Neuronal stem cell (in vitro differentiated cells): Measurements from ENCODE around the gene CSF2.

Experiments
- DNase-seq: peaks from one replicate; pipeline ENCODE4 v3.0.0-alpha.2; 2013; ENCODE audit warnings: low spot score
- H2AFZ ChIP-seq: one replicate; pipeline ENCODE4 v1.6.1; 2013; ENCODE audit warnings: mild to moderate bottlenecking, low read length, inconsistent platforms
- H2AK5ac ChIP-seq: 2 replicates; pipeline ENCODE4 v1.6.1; 2013; ENCODE audit warnings: low read depth, mild to moderate bottlenecking, inconsistent platforms, low read length, moderate library complexity, mixed read lengths
- H2BK120ac ChIP-seq: 2 replicates; pipeline ENCODE4 v1.6.1; 2013; ENCODE audit warnings: low read depth, mild to moderate bottlenecking, inconsistent platforms, low read length, moderate library complexity, mixed read lengths
- H2BK12ac ChIP-seq: one replicate; pipeline ENCODE4 v1.6.1; 2013; ENCODE audit warnings: low read length, inconsistent platforms
- H2BK15ac ChIP-seq: 2 replicates; pipeline ENCODE4 v1.6.1; 2013; ENCODE audit warnings: mild to moderate bottlenecking, low read length, inconsistent platforms, mixed read lengths
- H2BK5ac ChIP-seq: one replicate; pipeline ENCODE4 v1.6.1; 2013; ENCODE audit warnings: inconsistent platforms, mild to moderate bottlenecking, low read length, moderate library complexity
- H3K14ac ChIP-seq: one replicate; pipeline ENCODE4 v1.6.1; 2013; ENCODE audit warnings: low read length, inconsistent platforms
- H3K18ac ChIP-seq: 2 replicates; pipeline ENCODE4 v1.6.1; 2013; ENCODE audit warnings: low read length, inconsistent platforms
- H3K23ac ChIP-seq: 2 replicates; pipeline ENCODE4 v1.6.1; 2013; ENCODE audit warnings: low read depth, mild to moderate bottlenecking, mixed read lengths, low read length, inconsistent platforms; ENCODE audit not compliant: poor library complexity
- H3K27ac ChIP-seq: replicated peaks from 3 replicates; pipeline ENCODE4 v1.5.1; 2013; ENCODE audit warnings: low read length, inconsistent platforms
- H3K27me3 ChIP-seq, 3 experiments: 2 replicates each; pipeline ENCODE4 v1.6.1; 2013; ENCODE audit warnings: low read length in 3 of 3, mild to moderate bottlenecking in 2 of 3, inconsistent platforms in 1 of 3, low read depth in 1 of 3, mixed read lengths in 1 of 3, moderate library complexity in 1 of 3; ENCODE audit not compliant: control insufficient read depth in 3 of 3, insufficient read depth in 3 of 3
- H3K36me3 ChIP-seq, 2 donors: replicated peaks in 1 of 2; 2 replicates each; pipeline ENCODE4 v1.6.1; 2013; ENCODE audit warnings: low read length in 2 of 2; ENCODE audit not compliant: control insufficient read depth in 2 of 2, insufficient read depth in 2 of 2
- H3K4ac ChIP-seq: 2 replicates; pipeline ENCODE4 v1.6.1; 2013; ENCODE audit warnings: inconsistent platforms, mild to moderate bottlenecking, low read length, moderate library complexity
- H3K4me1 ChIP-seq, 2 donors: 1 replicate in 1 of 2; 2 replicates in 1 of 2; pipeline ENCODE4 v1.6.1; 2013; ENCODE audit warnings: low read length in 2 of 2, low read depth in 1 of 2; ENCODE audit not compliant: control insufficient read depth in 2 of 2, insufficient read depth in 1 of 2
- H3K4me2 ChIP-seq: one replicate; pipeline ENCODE4 v1.6.1; 2013; ENCODE audit warnings: mild to moderate bottlenecking, low read length, inconsistent platforms; ENCODE audit not compliant: insufficient read depth, poor library complexity, severe bottlenecking
- H3K4me3 ChIP-seq, 2 donors: 2 replicates each; pipeline ENCODE4 v1.5.1; 2013; ENCODE audit warnings: low read length in 2 of 2, mild to moderate bottlenecking in 2 of 2, inconsistent platforms in 1 of 2, moderate library complexity in 1 of 2
- H3K79me1 ChIP-seq: one replicate; pipeline ENCODE4 v1.6.1; 2013; ENCODE audit warnings: low read depth, mild to moderate bottlenecking, inconsistent platforms, low read length, moderate library complexity
- H3K9ac ChIP-seq: one replicate; pipeline ENCODE4 v1.6.1; 2013; ENCODE audit warnings: mild to moderate bottlenecking, low read depth, low read length, inconsistent platforms; ENCODE audit not compliant: poor library complexity
- H3K9me3 ChIP-seq, 2 donors: replicated peaks in 1 of 2; 2 replicates each; pipeline versions ENCODE3 to v1.6.1; 2013; ENCODE audit warnings: low read length in 2 of 2, mild to moderate bottlenecking in 2 of 2, inconsistent platforms in 1 of 2, low read depth in 1 of 2, mixed read lengths in 1 of 2, moderate library complexity in 1 of 2; ENCODE audit not compliant: control insufficient read depth in 2 of 2, insufficient read depth in 1 of 2
- H4K8ac ChIP-seq: one replicate; pipeline ENCODE4 v1.6.1; 2013; ENCODE audit warnings: low read depth, mild to moderate bottlenecking, inconsistent platforms, low read length, moderate library complexity
- H4K91ac ChIP-seq: one replicate; pipeline ENCODE4 v1.6.1; 2013; ENCODE audit warnings: low read length, low read depth, mild to moderate bottlenecking, inconsistent platforms; ENCODE audit not compliant: poor library complexity
- WGBS, 2 donors: extraction: QIAGEN DNeasy Blood & Tissue Kit; methylation state at CpG; one replicate each; pipeline ENCODE4 v1.1.7; 2013; ENCODE audit warnings: missing lambda C conversion rate in 2 of 2, mixed read lengths in 1 of 2; ENCODE audit not compliant: insufficient read length in 2 of 2, insufficient replicate concordance in 1 of 2; ENCODE audit errors: extremely low coverage in 2 of 2; 5-methylcytosine and 5-hydroxymethylcytosine counted together

Gene CSF2

GRCh38 chr5:132032196-132032595, 41.4 kb upstream of the CSF2 start:
- Histone ChIP-seq H3K4me3 (no peak overlapping the region), H2AFZ (no peak overlapping the region), H3K79me1 (no peaks in the 10 kb centered on the region), H3K23ac (no peak overlapping the region), H3K14ac (no peak overlapping the region), H2BK15ac (no peak overlapping the region), H3K4me1 (no peaks in the 10 kb centered on the region), H2AK5ac (no peak overlapping the region), H3K9me3 (no peaks in the 10 kb centered on the region), H3K4me2 (no peak overlapping the region), H3K18ac (no peak overlapping the region), H4K91ac (no peak overlapping the region), H2BK12ac (no peak overlapping the region), H4K8ac (no peak overlapping the region), H2BK120ac (no peak overlapping the region), H2BK5ac (no peak overlapping the region), H3K4ac (no peak overlapping the region), H3K27ac (no peak overlapping the region), H3K27me3 (no peaks in the 10 kb centered on the region), H3K9ac (no peak overlapping the region), H3K36me3 (no peaks in the 10 kb centered on the region)
- no peak for DNase-seq

DNA sequence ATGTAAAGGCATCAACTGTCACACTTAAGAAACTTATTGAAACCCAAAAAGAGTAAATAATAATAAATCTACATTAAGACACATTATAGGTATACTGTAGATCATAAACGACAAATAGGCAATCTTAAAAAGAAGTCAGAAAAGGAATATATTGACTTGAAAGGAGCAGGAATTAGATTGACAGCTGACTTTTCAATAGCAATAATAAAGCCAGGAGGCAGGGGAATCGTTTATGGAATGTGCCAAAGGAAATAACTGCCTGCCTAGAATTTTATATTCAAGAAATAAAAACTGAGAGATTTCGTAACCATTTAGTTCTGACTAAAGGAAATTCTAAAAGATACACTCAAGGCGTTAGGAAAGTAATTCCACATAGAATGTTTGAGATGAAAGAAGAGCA, 40.5 kb upstream of the CSF2 start:
- Histone ChIP-seq H2BK5ac (no peak overlapping the region), H3K36me3 (no peaks in the 10 kb centered on the region), H3K23ac (no peak overlapping the region), H3K14ac (no peak overlapping the region), H2BK15ac (no peak overlapping the region), H3K4me2 (no peak overlapping the region), H2BK120ac (no peak overlapping the region), H2BK12ac (no peak overlapping the region), H4K8ac (no peak overlapping the region), H3K27ac (no peak overlapping the region), H2AK5ac (no peak overlapping the region), H3K4me3 (no peak overlapping the region), H3K4me1 (no peaks in the 10 kb centered on the region), H3K9me3 (no peaks in the 10 kb centered on the region), H4K91ac (no peak overlapping the region), H3K4ac (no peak overlapping the region), H3K27me3 (no peaks in the 10 kb centered on the region), H3K79me1 (no peaks in the 10 kb centered on the region), H3K9ac (no peak overlapping the region), H2AFZ (no peak overlapping the region), H3K18ac (no peak overlapping the region)
- no peak for DNase-seq
- no CpG with 5 or more reads among the region's 4 CpGs for WGBS, 2 donors

GRCh38 chr5:132037353-132037752, 36.2 kb upstream of the CSF2 start:
- Histone ChIP-seq H2BK15ac (no peak overlapping the region), H2AK5ac (no peak overlapping the region), H3K36me3 (no peaks in the 10 kb centered on the region), H3K23ac (no peak overlapping the region), H3K9ac (no peak overlapping the region), H3K27ac (no peak overlapping the region), H4K91ac (no peak overlapping the region), H2BK120ac (no peak overlapping the region), H3K14ac (no peak overlapping the region), H2AFZ (no peak overlapping the region), H3K27me3 (no peaks in the 10 kb centered on the region), H3K4me3 (no peak overlapping the region), H3K79me1 (no peaks in the 10 kb centered on the region), H2BK12ac (no peak overlapping the region), H4K8ac (no peak overlapping the region), H3K4me1 (no peaks in the 10 kb centered on the region), H2BK5ac (no peak overlapping the region), H3K9me3 (no peaks in the 10 kb centered on the region), H3K4ac (no peak overlapping the region), H3K4me2 (no peak overlapping the region), H3K18ac (no peak overlapping the region)
- DNase-seq: no peak
- WGBS, 2 donors: no CpG with 5 or more reads among the region's 2 CpGs

- Histone ChIP-seq H3K14ac (no peak overlapping the region), H2AK5ac (no peak overlapping the region), H3K36me3 (no peaks in the 10 kb centered on the region), H3K4me2 (no peak overlapping the region), H3K4me1 (no peaks in the 10 kb centered on the region), H3K27ac (no peak overlapping the region), H2AFZ (no peak overlapping the region), H3K9ac (no peak overlapping the region), H3K4me3 (no peak overlapping the region), H2BK15ac (no peak overlapping the region), H2BK5ac (no peak overlapping the region), H3K4ac (no peak overlapping the region), H3K79me1 (peaks cover 2% of the 10 kb centered on the region), H4K91ac (no peak overlapping the region), H2BK120ac (no peak overlapping the region), H3K23ac (no peak overlapping the region), H4K8ac (no peak overlapping the region), H2BK12ac (no peak overlapping the region), H3K9me3 (no peaks in the 10 kb centered on the region), H3K18ac (no peak overlapping the region), H3K27me3 (no peaks in the 10 kb centered on the region)
- DNase-seq: no peak
- WGBS, 2 donors: no CpG with 5 or more reads among the region's 10 CpGs
These were observed 29.4 kb upstream of the CSF2 start for GRCh38 chr5:132044207-132044606.
